ENCODE data around the gene PPM1D. TPM values are rescaled to one million over a fixed set of nuclear protein-coding genes. Genes with fewer than 3 reads are reported as not detected.

Gene PPM1D
- total RNA-seq, 1 experiment from 2014 or later: 10.4 TPM

- Histone ChIP-seq H3K4me2 (no peak overlapping the region), H3K36me3 (ENCODE audit: low read depth) (no peaks in the 10 kb centered on the region), H3K27me3 (ENCODE audit: insufficient read depth, low read depth) (no peaks in the 10 kb centered on the region), H3K9me3 (ENCODE audit: insufficient read depth, low read depth) (no peaks in the 10 kb centered on the region), H2AFZ (no peak overlapping the region), H3F3A (ENCODE audit: insufficient read depth, low read depth) (no peaks in the 10 kb centered on the region), H4K20me1 (ENCODE audit: insufficient read depth) (no peaks in the 10 kb centered on the region), H3K4me1 (replicated peaks; ENCODE audit: insufficient read depth) (no peaks in the 10 kb centered on the region), H3K27ac (no peak overlapping the region), H3K9me2 (ENCODE audit: insufficient read depth) (no peaks in the 10 kb centered on the region), H3K79me2 (ENCODE audit: low read depth) (no peaks in the 10 kb centered on the region), H3K4me3 (no peak overlapping the region)
- no peak for DNase-seq
- intact Hi-C loops (cut with micrococcal nuclease; ENCODE audit: unreplicated experiment): no loop called here
- POLR2A ChIA-PET (ENCODE audit: unreplicated experiment): interaction anchor here (0.6 kb wide), 1 partner anchor 664 kb away, joined by 3 read pairs; no protein-coding TSS in a partner anchor
- no TSS peak for BruUV-seq (replicated peaks)
- CTCF ChIA-PET: no interaction called here
- TF ChIP-seq EZH2 (IDR thresholded peaks at IDR 0.05; ENCODE audit: low read depth): no peak
- no peak for TF ChIP-seq CTCF (conservative IDR thresholded peaks at IDR 0.05)
Measured at GRCh38 chr17:60695960-60696359, 96.0 kb downstream of the PPM1D start.

GRCh38 chr17:60699090-60699489 is 99.1 kb downstream of the PPM1D start:
- H3K27me3 ChIP-seq (ENCODE audit: insufficient read depth, low read depth): no peaks in the 10 kb centered on the region
- H4K20me1 ChIP-seq (ENCODE audit: insufficient read depth): no peaks in the 10 kb centered on the region
- intact Hi-C loops (cut with micrococcal nuclease; ENCODE audit: unreplicated experiment): no loop called here
- H3K79me2 ChIP-seq (ENCODE audit: low read depth): no peaks in the 10 kb centered on the region
- DNase-seq: no peak
- TF ChIP-seq EZH2 (IDR thresholded peaks at IDR 0.05; ENCODE audit: low read depth): no peak
- no peak for TF ChIP-seq CTCF (conservative IDR thresholded peaks at IDR 0.05)
- H3K36me3 ChIP-seq (ENCODE audit: low read depth): no peaks in the 10 kb centered on the region
- no peaks in the 10 kb centered on the region for H3K9me3 ChIP-seq (ENCODE audit: insufficient read depth, low read depth)
- H3K4me2 ChIP-seq: no peak overlapping the region
- H3K9me2 ChIP-seq (ENCODE audit: insufficient read depth): no peaks in the 10 kb centered on the region
- H3K27ac ChIP-seq: no peak overlapping the region
- no peaks in the 10 kb centered on the region for H3K4me1 ChIP-seq (replicated peaks; ENCODE audit: insufficient read depth)
- no peak overlapping the region for H2AFZ ChIP-seq
- ChIA-PET CTCF (no interaction called here), POLR2A (ENCODE audit: unreplicated experiment) (no interaction called here)
- H3K4me3 ChIP-seq: no peak overlapping the region
- BruUV-seq (replicated peaks): no TSS peak
- no peaks in the 10 kb centered on the region for H3F3A ChIP-seq (ENCODE audit: insufficient read depth, low read depth)

- no peaks in the 10 kb centered on the region for H3K4me1 ChIP-seq (replicated peaks; ENCODE audit: insufficient read depth)
- no peak for TF ChIP-seq CTCF (conservative IDR thresholded peaks at IDR 0.05)
- no peak for TF ChIP-seq EZH2 (IDR thresholded peaks at IDR 0.05; ENCODE audit: low read depth)
- no peak overlapping the region for H3K4me3 ChIP-seq
- H3K4me2 ChIP-seq: no peak overlapping the region
- no TSS peak for BruUV-seq (replicated peaks)
- no peak for DNase-seq
- no peak overlapping the region for H2AFZ ChIP-seq
- H4K20me1 ChIP-seq (ENCODE audit: insufficient read depth): no peaks in the 10 kb centered on the region
- H3F3A ChIP-seq (ENCODE audit: insufficient read depth, low read depth): no peaks in the 10 kb centered on the region
- CTCF ChIA-PET: no interaction called here
- H3K79me2 ChIP-seq (ENCODE audit: low read depth): no peaks in the 10 kb centered on the region
- intact Hi-C loops (cut with micrococcal nuclease; ENCODE audit: unreplicated experiment): no loop called here
- no peaks in the 10 kb centered on the region for H3K27me3 ChIP-seq (ENCODE audit: insufficient read depth, low read depth)
- no peaks in the 10 kb centered on the region for H3K9me2 ChIP-seq (ENCODE audit: insufficient read depth)
- H3K9me3 ChIP-seq (ENCODE audit: insufficient read depth, low read depth): no peaks in the 10 kb centered on the region
- no peak overlapping the region for H3K27ac ChIP-seq
- H3K36me3 ChIP-seq (ENCODE audit: low read depth): no peaks in the 10 kb centered on the region
- POLR2A ChIA-PET (ENCODE audit: unreplicated experiment): no interaction called here
Measured at GRCh38 chr17:60704170-60704569, 104.2 kb downstream of the PPM1D start.

All from PC-9 (cell line).